ENCODE results near the gene KCNQ4.

The KCNQ4 gene

GRCh38 chr1:40844079-40844478 is 60.5 kb downstream of the KCNQ4 start:
- no peak for DNase-seq

DNA sequence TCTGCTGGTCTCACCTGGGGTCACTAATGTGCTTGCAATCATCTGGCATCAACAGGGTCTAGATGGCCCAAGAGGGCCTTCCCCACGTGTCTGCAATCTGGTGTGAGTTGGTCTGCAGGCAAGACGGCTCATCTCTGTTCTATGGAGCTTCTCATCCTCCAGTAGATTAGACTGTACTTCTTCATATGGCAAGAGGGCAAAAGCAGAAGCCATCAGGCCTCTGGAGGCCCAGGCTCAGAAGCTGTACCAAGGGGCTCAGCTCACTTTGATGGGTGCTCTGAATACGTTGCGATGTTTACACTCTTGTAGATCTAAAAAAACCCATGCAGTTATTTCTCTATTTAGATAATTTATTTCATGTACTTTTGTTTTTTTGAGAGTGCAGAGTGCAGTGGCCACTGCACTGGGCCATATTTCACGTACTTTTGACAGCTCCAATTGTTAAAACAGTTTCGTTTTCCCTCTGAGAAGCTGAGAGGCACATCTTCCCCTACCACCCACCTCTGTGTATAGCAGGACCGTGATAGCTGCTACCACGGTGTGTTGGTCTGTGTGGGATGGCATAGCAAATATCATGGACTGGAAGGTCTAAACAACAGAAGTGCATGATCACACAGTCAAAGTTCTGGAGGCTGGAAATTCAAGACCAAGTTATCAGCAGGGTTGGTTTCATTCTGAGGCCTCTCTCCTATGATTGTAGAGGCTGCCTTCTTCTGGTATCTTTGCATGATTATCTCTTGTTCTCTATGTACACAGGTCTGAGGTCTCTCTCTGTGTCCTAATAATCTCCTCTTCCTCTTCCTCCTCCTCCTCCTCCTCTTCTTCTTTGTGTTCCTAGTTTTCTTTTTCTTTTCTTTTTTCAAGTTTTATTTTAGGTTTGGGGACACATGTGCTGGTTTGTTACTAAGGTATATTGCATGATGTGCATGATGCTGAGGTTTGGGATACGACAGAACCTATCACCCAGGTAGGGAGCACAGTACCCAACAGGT is 61.6 kb downstream of the KCNQ4 start:
- no peak for DNase-seq

- no peak for DNase-seq
Measured at GRCh38 chr1:40845895-40846294, 62.3 kb downstream of the KCNQ4 start.

DNA sequence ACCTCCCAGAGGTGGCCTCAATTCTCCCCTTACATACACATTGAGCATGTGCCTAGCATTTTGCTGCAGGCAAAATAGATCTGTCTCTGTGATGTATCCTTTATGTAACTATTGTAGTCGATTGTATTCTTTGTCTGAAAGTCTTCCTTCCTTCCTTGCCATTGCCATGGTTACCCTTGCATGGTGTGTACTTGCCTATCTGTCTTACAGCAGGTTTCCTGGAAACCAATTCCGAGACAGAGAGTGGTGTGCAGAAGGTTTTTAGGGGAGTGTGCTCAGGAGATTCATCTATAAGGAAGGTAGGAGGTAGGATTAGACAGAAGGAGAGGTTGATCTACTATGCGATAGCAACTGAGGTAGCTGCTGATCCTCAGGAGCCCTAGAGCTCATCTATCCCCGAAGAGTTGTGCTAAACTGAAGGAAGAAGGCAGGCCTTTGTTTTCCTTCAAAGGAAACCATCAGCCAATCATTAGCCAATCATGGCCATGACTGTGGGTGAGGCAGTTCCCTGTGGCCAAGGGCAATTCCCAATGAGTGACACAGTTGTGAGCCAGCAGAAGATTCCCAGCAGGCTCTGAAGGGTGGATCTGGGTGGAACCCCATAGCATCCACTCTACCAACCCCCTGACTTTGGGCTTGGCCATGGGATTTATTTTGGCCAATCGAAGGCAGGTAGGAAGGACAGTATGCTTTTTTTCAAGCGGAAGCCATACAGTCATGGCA is 63.6 kb downstream of the KCNQ4 start:
- no peak for DNase-seq

DNA sequence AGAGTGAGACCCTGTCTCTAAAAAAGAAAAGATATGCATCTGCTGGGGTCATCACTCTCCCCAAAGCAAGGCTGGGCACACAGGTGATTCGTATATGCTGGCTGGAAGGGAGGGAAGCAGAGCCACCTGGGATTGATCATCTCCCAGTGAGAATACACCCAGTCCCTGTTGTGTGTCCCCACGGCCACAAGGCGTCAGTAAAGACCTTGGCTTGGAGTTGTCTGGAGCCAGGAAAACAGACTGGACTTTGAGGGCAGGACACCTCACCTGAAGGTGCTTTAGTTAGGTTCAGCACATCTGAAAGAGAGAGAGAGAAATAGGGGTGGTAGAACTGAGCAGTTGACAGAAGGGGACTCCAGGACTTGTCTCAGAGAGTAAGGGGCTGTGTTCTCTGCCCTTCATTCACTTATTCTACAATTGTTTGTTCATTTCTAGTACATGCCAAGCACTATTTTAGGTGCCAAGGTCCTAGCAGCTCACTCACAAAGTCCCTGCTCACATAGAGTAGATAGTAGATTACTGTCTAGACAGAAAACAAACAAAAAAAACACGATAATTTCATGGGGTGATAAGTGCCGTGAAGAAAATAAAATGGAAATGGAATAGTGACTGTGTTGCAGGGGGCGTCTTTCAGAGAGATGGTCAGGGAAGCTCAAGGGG is 65.1 kb downstream of the KCNQ4 start:
- DNase-seq: no peak

- peak; percentile 83 for DNase-seq
Measured at GRCh38 chr1:40849801-40850592, 66.4 kb downstream of the KCNQ4 start.

- no peak for DNase-seq
Measured at GRCh38 chr1:40851643-40852042, 68.1 kb downstream of the KCNQ4 start.

- DNase-seq: no peak
Measured at GRCh38 chr1:40853113-40853884, 69.7 kb downstream of the KCNQ4 start.

DNA sequence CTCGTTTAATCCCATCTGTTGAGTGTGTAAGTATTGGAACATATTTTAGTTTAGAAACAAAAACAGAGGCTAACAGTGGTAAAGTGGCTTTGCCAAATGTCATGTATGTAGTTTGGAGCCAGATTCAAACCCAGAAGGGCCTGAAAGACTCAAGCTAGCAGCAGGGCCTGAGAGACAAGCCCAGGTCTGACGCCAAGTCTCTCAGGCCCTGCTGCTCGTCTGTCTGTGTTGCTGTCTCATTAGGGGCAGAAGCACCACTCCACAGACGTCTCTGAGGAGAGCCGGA is 70.2 kb downstream of the KCNQ4 start:
- DNase-seq: no peak

GRCh38 chr1:40855513-40855912 is 71.9 kb downstream of the KCNQ4 start:
- DNase-seq: peak; percentile 31

GRCh38 chr1:40856116-40856515 is 72.5 kb downstream of the KCNQ4 start:
- DNase-seq: no peak

- DNase-seq: no peak
Measured at GRCh38 chr1:40856656-40857302, 73.2 kb downstream of the KCNQ4 start.

DNA sequence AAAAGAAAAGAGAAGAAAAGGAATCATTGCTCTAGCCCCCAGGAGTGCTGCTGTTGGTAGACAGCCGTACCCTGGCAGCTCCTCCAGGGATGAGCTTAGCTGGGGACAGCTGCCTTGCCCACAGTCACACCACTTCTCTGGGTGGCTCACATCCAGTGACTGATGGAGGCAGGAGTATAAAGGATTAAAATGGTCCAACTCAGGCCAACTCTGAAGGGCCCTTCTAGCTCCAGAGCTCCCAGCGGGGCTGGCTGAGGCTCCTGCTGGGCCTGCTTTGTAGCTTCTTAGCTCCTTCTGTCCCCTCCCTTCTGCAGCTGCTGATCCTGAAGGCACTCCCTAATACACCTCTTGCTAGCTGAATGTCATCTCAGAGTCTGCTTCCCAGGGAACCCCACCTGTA is 74.2 kb downstream of the KCNQ4 start:
- DNase-seq: no peak

- DNase-seq: no peak
Measured at GRCh38 chr1:40858856-40859416, 75.3 kb downstream of the KCNQ4 start.

- no peak for DNase-seq
Measured at GRCh38 chr1:40860706-40861223, 77.2 kb downstream of the KCNQ4 start.

GRCh38 chr1:40861224-40862003 is 77.8 kb downstream of the KCNQ4 start:
- DNase-seq: peak; percentile 56

- DNase-seq: peak; percentile 98
Measured at GRCh38 chr1:40862008-40862863, 78.6 kb downstream of the KCNQ4 start, which contains the start of gene CITED4. Gene CITED4 (minus strand): TSS chr1:40862363. CDS start chr1:40862127, 236 bp downstream.

GRCh38 chr1:40868051-40868723 is 84.6 kb downstream of the KCNQ4 start:
- no peak for DNase-seq

All from activated T-cell treated with anti-CD3 and anti-CD28 coated beads, Interleukin-2, amount 50 U/mL, for 1 hour (primary cell).